Measurements from ENCODE around the gene TK2.
"Not testable (repeated sequence)": the region's sequence is repeated elsewhere in the genome, so short reads cannot be mapped to it uniquely, and the experiment has no call there.

TK2 gene

DNA sequence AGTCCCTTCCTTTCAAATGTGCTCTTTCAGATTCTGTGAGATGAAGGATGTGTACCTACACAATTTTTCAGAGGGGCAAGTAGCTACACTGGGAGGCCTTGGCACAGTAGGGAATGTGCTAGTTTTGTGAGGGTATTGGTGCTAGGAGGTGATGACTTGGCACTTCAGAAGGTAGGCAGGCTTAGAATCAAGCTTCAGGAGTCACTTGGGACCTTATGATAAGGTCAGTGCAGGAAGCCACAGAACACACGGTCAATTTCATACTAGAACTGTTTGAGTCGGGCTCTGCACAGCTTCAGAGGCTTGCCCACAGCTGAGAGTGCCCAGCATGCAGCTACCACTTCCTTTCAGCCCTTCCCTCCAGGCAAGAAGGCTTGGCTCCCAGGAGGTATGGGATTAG, 22.4 kb upstream of the TK2 start:
- no peak for DNase-seq (ENCODE audit: low spot score)

GRCh38 chr16:66569827-66570405, 20.0 kb upstream of the TK2 start:
- DNase-seq (ENCODE audit: low spot score) = no peak

GRCh38 chr16:66569131-66569530, 19.2 kb upstream of the TK2 start:
- DNase-seq (ENCODE audit: low spot score) = no peak

GRCh38 chr16:66568355-66568754, 18.4 kb upstream of the TK2 start:
- DNase-seq (ENCODE audit: low spot score) = no peak

DNA sequence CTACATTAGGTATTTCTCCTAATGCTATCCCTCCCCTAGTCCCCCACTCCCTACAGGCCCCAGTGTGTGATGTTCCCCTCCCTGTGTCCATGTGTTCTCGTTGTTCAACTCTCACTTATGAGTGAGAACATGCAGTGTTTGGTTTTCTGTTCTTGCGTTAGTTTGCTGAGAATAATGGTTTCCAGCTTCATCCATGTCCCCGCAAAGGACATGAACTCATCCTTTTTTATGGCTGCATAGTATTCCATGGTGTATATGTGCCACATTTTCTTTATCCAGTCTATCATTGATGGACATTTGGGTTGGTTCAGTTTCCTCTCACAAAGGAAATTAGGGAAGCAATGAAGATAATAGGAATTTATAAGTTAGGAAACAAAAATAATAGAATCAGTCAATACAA, 17.3 kb upstream of the TK2 start:
- not testable (repeated sequence) for DNase-seq (ENCODE audit: low spot score)

- no peak for DNase-seq (ENCODE audit: low spot score)
Measured at GRCh38 chr16:66566051-66566901, 16.4 kb upstream of the TK2 start, which contains the start of gene CMTM1. Gene CMTM1 (plus strand): TSS chr16:66566439. CDS start chr16:66566514, 75 bp downstream.

- DNase-seq (ENCODE audit: low spot score) = no peak
Measured at GRCh38 chr16:66563574-66564334, 13.8 kb upstream of the TK2 start.

DNA sequence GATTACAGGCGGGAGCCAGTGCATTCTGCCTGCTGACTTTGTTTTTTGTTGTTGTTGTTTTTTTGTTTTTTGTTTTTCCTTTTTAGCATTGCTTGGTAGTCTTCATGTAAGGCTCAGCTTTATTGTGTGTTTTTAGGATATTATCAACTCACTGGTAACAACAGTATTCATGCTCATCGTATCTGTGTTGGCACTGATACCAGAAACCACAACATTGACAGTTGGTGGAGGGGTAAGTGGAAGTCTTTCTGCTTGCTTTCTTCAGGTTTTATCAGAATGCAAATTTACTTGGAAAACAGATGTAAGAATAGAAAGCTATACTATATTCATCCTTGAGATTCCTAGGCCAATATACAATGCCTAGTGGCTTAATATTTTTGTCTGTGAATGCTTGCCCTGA, 13.1 kb upstream of the TK2 start:
- no peak for DNase-seq (ENCODE audit: low spot score)

GRCh38 chr16:66562409-66562808, 12.5 kb upstream of the TK2 start:
- DNase-seq (ENCODE audit: low spot score) = no peak

DNA sequence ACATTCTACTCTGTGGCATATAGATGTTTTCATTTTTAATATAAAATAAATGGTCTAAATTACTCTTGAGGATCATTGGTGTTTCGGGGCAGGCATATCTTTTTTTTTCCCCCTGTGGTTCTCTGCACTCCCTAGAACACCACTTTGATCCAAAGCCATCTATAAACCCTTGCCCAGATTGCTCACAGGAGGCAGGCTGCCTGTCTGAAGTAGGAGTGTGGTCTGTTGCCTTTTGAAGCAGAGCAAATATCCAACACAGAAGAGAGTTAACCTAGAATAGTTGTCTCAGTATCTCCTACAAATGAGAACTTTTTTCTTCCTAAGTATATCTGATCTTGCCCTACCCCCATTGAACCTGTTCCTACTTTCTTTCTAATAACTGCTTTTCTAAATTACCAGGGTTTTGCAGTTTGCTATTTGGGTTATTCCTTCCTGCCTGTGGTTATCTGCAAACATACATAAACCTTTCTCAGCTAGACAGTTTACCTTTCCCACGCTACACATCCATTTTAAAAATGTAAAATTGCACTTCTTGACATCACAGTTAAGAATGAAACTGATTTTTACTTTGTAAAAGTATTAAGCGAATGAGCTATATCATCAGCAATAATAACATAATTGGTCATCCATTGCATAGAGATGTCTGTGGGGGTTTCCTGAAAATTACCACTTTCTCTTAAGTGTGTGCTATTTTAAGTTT, 11.6 kb upstream of the TK2 start:
- no peak for DNase-seq (ENCODE audit: low spot score)

DNA sequence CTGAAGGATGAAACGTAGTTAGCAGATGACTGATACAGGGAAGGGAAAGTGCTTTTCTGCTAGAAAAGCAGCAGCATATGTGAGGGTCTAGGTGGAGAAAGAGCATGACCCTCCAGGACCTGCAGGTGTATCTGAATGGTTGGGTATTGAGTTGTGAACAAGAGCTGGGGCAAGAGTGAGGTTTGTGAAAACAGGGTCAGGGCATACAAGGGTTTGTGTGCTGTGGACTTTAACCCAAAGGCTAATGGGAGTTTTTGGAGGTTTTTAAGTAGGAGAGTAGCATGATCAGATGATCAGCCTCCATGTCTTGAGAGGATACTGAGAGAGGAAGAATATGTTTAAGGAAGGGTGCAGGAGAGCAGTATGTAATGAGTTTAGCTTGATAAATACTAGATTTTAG, 10.2 kb upstream of the TK2 start:
- DNase-seq (ENCODE audit: low spot score) = no peak

DNA sequence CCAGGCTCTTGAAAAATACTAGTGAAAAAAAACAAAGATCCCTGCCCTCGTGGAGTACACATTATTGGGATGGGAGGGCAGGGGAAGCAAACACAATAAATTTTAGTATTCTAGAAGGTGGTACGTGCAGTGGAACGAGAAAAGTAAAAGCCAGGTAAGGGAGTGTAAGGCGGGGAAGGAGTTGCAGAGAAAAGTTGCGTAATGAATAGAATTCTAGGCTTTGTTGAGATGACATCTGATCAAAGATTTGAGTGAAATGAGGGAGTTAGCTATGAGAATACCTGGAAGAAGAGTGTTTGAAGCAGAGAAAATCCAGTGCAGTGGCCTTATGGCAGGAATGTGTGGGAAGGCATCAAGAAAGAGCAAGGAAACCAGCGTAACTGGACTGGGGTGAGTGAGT, 4.6 kb upstream of the TK2 start:
- no peak for DNase-seq (ENCODE audit: low spot score)

- DNase-seq (ENCODE audit: low spot score) = no peak
Measured at GRCh38 chr16:66554021-66554420, 4.1 kb upstream of the TK2 start.

- no peak for DNase-seq (ENCODE audit: low spot score)
Measured at GRCh38 chr16:66553223-66553622, 3.3 kb upstream of the TK2 start.

DNA sequence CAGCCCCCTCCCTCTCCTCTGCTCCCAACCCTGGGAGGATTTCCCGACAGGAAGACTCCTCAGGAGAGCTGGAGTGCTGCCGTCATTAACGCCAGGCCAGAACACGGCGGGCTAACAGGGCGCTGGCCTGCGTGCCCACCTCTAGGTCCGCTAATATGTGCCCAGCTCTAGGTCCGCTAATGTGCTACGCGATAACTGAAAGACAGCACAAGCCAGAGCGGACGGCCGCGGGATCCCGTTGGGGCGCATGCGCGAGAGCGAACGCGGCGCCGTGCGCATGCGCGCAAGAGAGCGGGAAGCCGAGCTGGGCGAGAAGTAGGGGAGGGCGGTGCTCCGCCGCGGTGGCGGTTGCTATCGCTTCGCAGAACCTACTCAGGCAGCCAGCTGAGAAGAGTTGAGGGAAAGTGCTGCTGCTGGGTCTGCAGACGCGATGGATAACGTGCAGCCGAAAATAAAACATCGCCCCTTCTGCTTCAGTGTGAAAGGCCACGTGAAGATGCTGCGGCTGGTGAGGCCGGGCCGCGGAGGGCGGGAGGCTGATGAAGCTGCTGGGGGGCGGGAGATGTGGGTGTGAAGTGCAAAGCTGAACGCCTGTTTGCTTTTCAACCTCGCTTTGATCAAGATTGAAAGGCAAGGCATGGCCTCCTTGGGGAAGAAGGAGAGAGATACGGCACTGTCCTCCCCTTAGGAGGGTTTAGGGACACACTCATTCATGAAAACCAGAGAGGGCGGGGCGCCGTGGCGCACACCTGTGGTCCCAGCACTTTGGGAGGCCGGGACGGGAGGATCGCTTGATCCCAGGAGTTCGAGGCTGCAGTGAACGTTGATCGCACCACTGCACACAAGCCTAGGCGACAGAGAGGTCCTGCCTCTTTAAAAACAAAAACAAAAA, 2.6 kb upstream of the TK2 start, which contains the start of gene CKLF:
Gene CKLF (plus strand): TSS at position 291 of the 892 bp plus-strand sequence. CDS start 140 bp downstream, at position 431.
- peak; percentile 95 for DNase-seq (ENCODE audit: low spot score)

GRCh38 chr16:66551788-66552285, 1.9 kb upstream of the TK2 start:
- no peak for DNase-seq (ENCODE audit: low spot score)

DNA sequence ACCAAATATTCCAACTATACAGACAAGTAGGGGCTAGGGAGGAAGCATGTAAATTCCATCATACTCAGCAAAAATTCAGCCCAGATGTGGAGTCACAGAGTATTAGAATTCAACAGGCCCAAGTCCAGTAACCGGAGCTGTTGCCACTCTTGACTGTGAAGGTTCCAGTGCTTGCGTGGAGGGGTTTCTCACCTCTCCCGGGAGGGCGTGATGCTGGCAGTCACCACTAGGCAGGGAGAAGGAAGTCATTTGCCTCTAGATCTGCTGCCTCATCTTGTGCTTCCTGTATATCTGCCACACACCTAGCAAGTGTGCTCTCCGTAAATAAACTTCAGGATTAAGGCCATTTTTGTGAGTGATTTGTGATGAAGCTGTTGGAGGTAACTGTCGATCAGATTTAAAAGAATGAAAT, 1.4 kb upstream of the TK2 start:
- no peak for DNase-seq (ENCODE audit: low spot score)

DNA sequence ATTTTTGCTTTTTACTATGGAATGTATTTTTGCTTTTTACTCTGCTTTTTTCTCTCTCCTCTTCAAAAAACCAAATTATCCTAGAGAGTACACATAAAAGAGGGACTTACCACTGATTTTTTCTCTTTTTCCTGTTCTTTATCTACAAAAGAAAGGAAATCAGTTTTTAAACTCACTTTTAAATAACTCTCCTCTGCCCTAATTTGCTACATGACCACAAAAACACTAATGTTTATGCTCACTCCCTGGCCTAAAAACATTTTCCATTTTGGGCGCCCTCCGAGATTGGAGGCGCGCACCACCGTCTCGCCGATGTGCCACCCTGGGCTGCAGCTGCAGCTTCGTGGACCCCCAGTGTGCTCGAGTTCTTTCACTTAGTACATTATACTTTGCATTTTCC, 1.1 kb downstream of the TK2 start:
- DNase-seq (ENCODE audit: low spot score) = no peak

GRCh38 chr16:66548068-66548467, 1.9 kb downstream of the TK2 start:
- no peak for DNase-seq (ENCODE audit: low spot score)

DNA sequence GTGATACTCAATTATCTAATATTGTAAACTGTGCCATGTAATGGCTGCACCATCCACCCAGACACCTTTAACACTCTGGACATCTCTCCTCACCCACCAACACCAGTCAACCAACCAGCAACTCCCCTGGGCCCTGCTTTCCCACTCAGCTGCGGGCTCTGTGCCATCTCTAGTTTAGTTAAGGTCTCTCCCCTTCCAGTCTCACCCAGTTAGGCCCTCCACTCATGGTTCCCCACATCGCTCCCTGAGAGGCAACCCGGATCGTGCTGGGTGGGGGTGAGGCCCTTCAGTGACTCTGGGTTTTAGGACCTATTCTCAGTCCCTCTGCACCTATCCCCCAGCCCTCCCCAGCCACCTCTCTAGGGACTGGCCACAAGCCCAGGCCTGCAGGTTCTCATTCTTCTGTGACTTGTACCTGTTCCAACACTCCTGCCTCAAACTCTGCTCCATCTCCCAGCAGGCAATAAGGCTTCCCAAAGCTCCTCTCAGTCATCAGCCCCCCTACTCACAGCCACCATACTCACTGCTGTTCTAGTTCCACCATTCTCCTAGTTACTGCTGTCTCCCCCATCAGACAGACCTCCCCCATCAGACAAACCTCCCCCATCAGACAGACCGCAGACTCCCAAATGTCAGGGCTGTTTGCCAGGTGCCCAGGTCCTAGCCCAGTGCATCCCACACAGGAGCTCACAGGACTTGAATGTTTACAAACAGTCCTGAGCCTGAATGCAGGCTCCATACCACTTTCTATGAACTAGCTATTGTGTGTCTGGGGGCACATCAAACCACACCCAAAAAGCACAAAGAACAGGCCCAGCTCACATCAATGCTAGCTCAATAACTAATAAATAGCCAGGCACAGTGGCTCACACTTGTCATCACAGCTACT, 2.6 kb downstream of the TK2 start:
- DNase-seq (ENCODE audit: low spot score) = no peak
